Measurements from ENCODE around the gene RNASEL. TPM values are rescaled to one million over a fixed set of nuclear protein-coding genes. Genes with fewer than 3 reads are reported as not detected.

Gene RNASEL
- total and polyA plus RNA-seq, 9 of the 15 experiments (the other 6 are each of a cell fraction or from before 2014, with no cell fraction given) = 4.3 to 11.1 (median 7.2) TPM

DNA sequence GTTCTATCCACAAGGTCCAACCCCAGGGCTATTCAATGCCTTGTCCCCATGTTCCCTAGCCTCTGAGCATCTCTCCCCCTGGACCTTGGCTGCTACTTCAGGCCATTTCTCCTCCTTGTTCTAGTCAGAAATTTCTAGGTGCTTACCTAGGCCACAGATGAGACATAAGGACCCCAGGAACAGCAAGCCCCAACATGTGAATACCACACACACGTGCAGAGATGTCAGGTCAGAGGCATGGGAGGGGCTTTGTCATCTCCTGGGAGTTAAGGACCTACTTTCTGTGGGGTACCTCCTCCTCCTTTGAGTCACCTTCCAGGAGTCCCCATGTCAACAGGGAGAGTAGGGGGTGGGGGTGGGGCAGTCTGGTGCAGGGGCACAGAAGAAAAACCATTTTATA lies 22.3 kb upstream of the RNASEL start (continued):
- no peak for TF ChIP-seq FOSL1 (tag; conservative IDR thresholded peaks at IDR 0.05)
- TF ChIP-seq ZNF134 (CRISPR knock-in tag; conservative IDR thresholded peaks at IDR 0.05) = no peak

DNA sequence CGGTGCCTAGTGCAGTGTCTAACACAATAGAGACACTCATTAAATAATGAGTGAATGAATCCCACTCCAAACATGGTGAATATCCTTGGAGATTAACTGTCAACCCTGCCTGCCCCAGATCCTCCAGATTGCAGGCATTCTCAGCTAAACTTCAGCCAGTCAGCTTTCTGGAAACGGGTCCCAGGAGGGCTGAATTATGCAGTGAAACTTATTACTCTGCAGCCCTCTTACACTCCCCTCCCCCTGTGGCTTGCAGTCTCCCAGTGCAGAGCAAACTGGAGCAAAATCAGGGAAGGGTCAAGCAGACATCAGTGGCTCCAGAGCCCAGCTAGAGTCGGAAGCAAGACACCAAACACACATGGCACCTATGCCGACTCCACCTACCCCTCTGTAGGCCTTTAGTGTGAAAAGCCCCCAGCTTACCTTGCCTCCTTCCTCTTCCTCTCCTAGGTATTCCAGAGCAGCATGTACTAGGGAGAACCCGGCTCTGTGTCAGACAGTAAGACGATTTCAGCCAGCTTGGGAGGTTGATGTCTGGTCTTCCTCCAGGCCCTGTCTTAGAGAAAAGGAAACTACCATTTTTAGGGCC lies 21.6 kb upstream of the RNASEL start:
- FAIRE-seq (no peak), ATAC-seq (no peak), DNase-seq (ENCODE audit: extremely low read depth in 1 of 4, low spot score in 3 of 4) (no peak)
- TF ChIP-seq PHF20 (IDR thresholded peaks at IDR 0.05; ENCODE audit: partially characterized antibody) (no peak), HNRNPK (IDR thresholded peaks at IDR 0.05; ENCODE audit: low read depth, low read length, poor library complexity, severe bottlenecking) (no peak), MAFG (tag; conservative IDR thresholded peaks at IDR 0.05) (no peak), SRSF1 (IDR thresholded peaks at IDR 0.05; ENCODE audit: low read depth, low read length) (no peak), SMARCB1 (IDR thresholded peaks at IDR 0.05; ENCODE audit: insufficient read length, low read depth) (no peak), NCOA1 (IDR thresholded peaks at IDR 0.05; ENCODE audit: low read depth) (no peak), NCOA4 (IDR thresholded peaks at IDR 0.05; ENCODE audit: partially characterized antibody) (no peak), TAF1 (IDR thresholded peaks at IDR 0.05; ENCODE audit: control insufficient read depth, extremely low read depth, insufficient read depth, low read length, severe bottlenecking) (no peak), HCFC1 (IDR thresholded peaks at IDR 0.05; ENCODE audit: low read depth, low read length) (no peak), TEAD1 (CRISPR knock-in tag; IDR thresholded peaks at IDR 0.05) (no peak), ZNF354B (CRISPR knock-in tag; IDR thresholded peaks at IDR 0.05) (no peak), RBM34 (IDR thresholded peaks at IDR 0.05; ENCODE audit: borderline replicate concordance, insufficient read depth, low read length) (no peak), RUNX1 (IDR thresholded peaks at IDR 0.05; ENCODE audit: low read depth) (no peak)
- TF ChIP-seq, protein P1, sequence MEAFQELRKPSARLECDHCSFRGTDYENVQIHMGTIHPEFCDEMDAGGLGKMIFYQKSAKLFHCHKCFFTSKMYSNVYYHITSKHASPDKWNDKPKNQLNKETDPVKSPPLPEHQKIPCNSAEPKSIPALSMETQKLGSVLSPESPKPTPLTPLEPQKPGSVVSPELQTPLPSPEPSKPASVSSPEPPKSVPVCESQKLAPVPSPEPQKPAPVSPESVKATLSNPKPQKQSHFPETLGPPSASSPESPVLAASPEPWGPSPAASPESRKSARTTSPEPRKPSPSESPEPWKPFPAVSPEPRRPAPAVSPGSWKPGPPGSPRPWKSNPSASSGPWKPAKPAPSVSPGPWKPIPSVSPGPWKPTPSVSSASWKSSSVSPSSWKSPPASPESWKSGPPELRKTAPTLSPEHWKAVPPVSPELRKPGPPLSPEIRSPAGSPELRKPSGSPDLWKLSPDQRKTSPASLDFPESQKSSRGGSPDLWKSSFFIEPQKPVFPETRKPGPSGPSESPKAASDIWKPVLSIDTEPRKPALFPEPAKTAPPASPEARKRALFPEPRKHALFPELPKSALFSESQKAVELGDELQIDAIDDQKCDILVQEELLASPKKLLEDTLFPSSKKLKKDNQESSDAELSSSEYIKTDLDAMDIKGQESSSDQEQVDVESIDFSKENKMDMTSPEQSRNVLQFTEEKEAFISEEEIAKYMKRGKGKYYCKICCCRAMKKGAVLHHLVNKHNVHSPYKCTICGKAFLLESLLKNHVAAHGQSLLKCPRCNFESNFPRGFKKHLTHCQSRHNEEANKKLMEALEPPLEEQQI (IDR thresholded peaks at IDR 0.05) = no peak
- TF ChIP-seq, protein P2, sequence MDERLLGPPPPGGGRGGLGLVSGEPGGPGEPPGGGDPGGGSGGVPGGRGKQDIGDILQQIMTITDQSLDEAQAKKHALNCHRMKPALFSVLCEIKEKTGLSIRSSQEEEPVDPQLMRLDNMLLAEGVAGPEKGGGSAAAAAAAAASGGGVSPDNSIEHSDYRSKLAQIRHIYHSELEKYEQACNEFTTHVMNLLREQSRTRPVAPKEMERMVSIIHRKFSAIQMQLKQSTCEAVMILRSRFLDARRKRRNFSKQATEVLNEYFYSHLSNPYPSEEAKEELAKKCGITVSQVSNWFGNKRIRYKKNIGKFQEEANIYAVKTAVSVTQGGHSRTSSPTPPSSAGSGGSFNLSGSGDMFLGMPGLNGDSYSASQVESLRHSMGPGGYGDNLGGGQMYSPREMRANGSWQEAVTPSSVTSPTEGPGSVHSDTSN (CRISPR knock-in tag; IDR thresholded peaks at IDR 0.05; ENCODE audit: low read depth) = no peak
- TF ChIP-seq, protein P2 (tag; conservative IDR thresholded peaks at IDR 0.05; ENCODE audit: low read depth) = no peak
- Histone ChIP-seq H2AFZ (ENCODE audit: low read depth, low read length) (no peak overlapping the region), H3K4me1 (replicated peaks in 1 of 2; ENCODE audit: control insufficient read depth in 2 of 2, insufficient read depth in 2 of 2, low read length in 2 of 2) (peaks cover 11 to 12% of the 10 kb centered on the region in 2 experiments; a peak in 4 of 5 replicates), H3K36me3 (ENCODE audit: control insufficient read depth, insufficient read depth, low read length) (no peaks in the 10 kb centered on the region), H3K79me2 (ENCODE audit: control insufficient read depth, insufficient read depth, low read length) (no peaks in the 10 kb centered on the region), H3K27ac (ENCODE audit: extremely low read depth, low read depth, low read length) (no peak overlapping the region), H4K20me1 (replicated peaks; ENCODE audit: control insufficient read depth, insufficient read depth, low read length) (no peaks in the 10 kb centered on the region; the same call in 1 of the 2 replicates), H3K27me3 (ENCODE audit: control insufficient read depth in 2 of 2, insufficient read depth in 2 of 2, low read length in 2 of 2) (peaks cover 38 to 69% of the 10 kb centered on the region in 2 experiments), H3K9me1 (ENCODE audit: control insufficient read depth, insufficient read depth, low read length) (no peaks in the 10 kb centered on the region), H3K4me3 (no peak overlapping the region), H3K9me3 (replicated peaks; ENCODE audit: control insufficient read depth, insufficient read depth, low read depth, low read length) (no peaks in the 10 kb centered on the region), H3K4me2 (ENCODE audit: insufficient read depth, low read length) (no peak overlapping the region), H3K9ac (ENCODE audit: insufficient read depth in 1 of 2, low read depth in 2 of 2, low read length in 2 of 2) (no peak overlapping the region)
- no TSS peak for BruUV-seq (replicated peaks)
- CTCF ChIA-PET (ENCODE audit: low intra/inter-chr PET ratio) = no interaction called here
- WGBS (ENCODE audit: insufficient coverage, low coverage, missing lambda C conversion rate) = 2% methylated on average over 6 of the region's 6 CpGs
- in situ Hi-C loops (cut with MboI) = no loop called here
- intact Hi-C loops (cut with micrococcal nuclease) = no loop called here
- POLR2A ChIA-PET = interaction anchor here (0.6 to 2.1 kb wide), 4 partner anchors 22 to 745 kb away, joined by 3 to 6 read pairs (median 3); partner anchors contain the start of gene RNASEL

Data from K562 (cell line).